ENCODE results near the gene ANXA2R.

Gene ANXA2R

GRCh38 chr5:42995360-42995751, 44.8 kb downstream of the ANXA2R start:
- no peak for DNase-seq

GRCh38 chr5:42994555-42995359, 45.4 kb downstream of the ANXA2R start:
- DNase-seq = no peak

- DNase-seq = no peak
Observed at GRCh38 chr5:42994246-42994554, 45.9 kb downstream of the ANXA2R start.

GRCh38 chr5:42993516-42994245, 46.4 kb downstream of the ANXA2R start:
- no peak for DNase-seq

- peak; percentile 80 for DNase-seq
Observed at GRCh38 chr5:42992088-42992879, 47.8 kb downstream of the ANXA2R start.

- DNase-seq = no peak
Observed at GRCh38 chr5:42991404-42992087, 48.6 kb downstream of the ANXA2R start.

- DNase-seq = no peak
Observed at GRCh38 chr5:42990892-42991291, 49.2 kb downstream of the ANXA2R start.
